GM20431 (cell line): ENCODE results near the gene MYBL2.

ENCODE experiments used
- in situ Hi-C: fragments of 300-500 bp; cut with MseI, MboI; formaldehyde crosslinking; loops from one replicate; pipeline ENCODE4 v1.15.0; 2020; ENCODE audit warnings: low sequenced_read_pairs; ENCODE audit not compliant: unreplicated experiment

The MYBL2 gene

GRCh38 chr20:43720007-43720406, 53.1 kb downstream of the MYBL2 start:
- in situ Hi-C loops: no loop called here

- in situ Hi-C loops: no loop called here
These were observed 54.1 kb downstream of the MYBL2 start for GRCh38 chr20:43721097-43721428.

- in situ Hi-C loops: no loop called here
These were observed 54.7 kb downstream of the MYBL2 start for GRCh38 chr20:43721429-43722152.

- in situ Hi-C loops: no loop called here
These were observed 55.2 kb downstream of the MYBL2 start for GRCh38 chr20:43722153-43722505.

- in situ Hi-C loops: no loop called here
These were observed 56.3 kb downstream of the MYBL2 start for GRCh38 chr20:43723186-43723585.

DNA sequence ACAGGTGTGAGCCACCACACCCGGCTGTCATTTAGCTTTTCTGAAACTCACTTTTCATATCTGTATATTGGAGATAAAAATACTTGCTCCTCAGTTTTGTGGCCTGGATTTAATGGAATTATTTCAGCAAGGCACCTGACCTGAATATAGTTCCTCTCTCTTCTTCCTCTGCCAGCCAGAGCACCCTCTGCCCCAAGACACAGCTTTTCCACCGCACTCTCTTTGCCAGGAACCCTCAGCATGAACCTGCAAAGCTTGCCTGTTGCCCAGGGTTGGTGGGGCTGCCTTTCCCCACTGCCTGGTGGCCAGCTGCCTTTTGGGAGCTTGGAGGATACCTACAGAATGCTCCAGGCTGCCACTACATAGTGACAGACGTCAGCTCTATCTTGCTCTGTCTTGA, 56.8 kb downstream of the MYBL2 start:
- in situ Hi-C loops: no loop called here

DNA sequence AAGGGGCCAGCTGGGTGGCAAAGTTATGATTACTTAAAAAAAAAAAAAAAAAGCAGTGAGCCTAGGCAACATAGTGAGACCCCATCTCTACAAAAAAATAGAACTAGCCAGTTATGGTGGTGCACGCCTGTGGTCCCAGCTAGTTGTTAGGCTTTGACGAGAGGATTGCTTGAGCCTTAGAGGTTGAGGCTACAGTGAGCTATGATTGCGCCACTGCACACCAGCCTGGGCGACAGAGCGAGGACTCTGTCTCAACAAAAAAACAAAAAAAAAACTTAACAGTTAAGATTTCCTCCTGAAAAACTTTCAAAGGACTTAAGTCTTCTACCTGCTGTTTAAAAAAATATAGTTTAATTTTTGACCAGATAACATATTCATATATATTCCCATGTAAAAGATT, 57.5 kb downstream of the MYBL2 start:
- in situ Hi-C loops: no loop called here

DNA sequence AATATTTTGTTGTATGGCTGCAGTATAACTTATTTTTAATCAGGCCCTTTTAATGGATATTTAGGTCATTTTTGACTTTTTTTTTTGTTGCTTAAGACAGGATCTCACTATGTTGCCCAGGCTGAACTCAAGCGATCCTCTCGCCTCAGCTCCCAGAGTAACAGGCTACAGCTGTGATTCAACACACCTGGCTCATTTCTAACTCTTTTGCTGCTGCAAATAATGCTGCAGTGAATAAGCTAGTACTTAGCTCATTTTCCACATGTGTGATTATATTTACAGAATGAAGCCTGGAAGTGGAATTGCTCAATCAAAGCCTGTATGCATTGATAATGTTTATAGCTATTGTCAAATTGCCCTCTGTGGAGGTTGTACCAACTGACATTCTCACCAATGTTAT, 58.8 kb downstream of the MYBL2 start:
- in situ Hi-C loops: no loop called here

GRCh38 chr20:43726333-43726732, 59.4 kb downstream of the MYBL2 start:
- in situ Hi-C loops: no loop called here

DNA sequence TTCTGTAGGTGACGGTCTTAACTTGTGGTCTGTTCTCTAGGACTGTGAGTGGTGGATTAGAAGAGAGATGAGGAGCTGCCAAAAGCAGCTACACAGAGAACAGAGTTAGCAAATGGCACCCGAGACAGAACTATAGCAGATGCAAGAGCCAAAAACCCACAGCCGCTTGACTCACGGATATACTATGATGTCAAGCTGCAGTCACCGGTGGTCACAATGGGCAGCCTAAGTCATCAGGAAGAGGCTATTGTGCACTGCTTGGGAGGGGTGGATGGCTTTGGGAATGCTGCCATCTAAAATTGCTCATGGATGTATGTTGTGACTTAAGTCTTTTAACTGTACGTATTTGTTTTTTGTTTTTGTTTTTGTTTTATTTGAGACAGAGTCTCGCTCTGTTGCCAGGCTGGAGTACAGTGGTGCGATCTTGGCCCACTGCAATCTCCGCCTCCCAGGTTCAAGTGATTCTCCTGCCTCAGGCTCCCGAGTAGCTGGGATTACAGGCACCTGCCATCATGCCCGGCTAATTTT, 60.0 kb downstream of the MYBL2 start, which contains the start of gene GTSF1L:
Gene GTSF1L, minus strand, starts transcription at position 192 of the 528 bp plus-strand sequence. CDS start 308 bp downstream, outside the sequence.
- in situ Hi-C loops: no loop called here

- in situ Hi-C loops: no loop called here
These were observed 61.2 kb downstream of the MYBL2 start for GRCh38 chr20:43727980-43728590.

GRCh38 chr20:43728686-43729255, 61.9 kb downstream of the MYBL2 start:
- in situ Hi-C loops: no loop called here

DNA sequence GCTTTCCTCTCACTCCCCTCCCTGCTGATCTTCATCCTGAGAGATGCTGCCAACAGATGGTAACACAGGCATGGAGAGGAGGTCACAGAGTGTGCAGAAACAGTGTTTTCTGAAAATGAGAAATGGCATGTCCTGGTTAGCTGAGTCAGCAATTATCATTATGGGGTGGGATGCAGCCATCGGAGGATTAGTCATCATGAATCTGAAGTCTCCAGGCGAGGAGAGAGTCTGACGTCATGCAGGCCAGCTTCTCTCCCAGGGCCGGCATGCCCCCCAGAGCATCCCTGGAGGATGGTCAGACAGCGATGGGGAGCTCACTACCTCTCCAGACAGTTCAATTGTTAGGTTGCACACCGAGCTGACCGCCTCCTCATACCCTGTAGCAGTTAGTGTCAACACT, 64.6 kb downstream of the MYBL2 start:
- in situ Hi-C loops: no loop called here

- in situ Hi-C loops: no loop called here
These were observed 65.0 kb downstream of the MYBL2 start for GRCh38 chr20:43731927-43732326.

DNA sequence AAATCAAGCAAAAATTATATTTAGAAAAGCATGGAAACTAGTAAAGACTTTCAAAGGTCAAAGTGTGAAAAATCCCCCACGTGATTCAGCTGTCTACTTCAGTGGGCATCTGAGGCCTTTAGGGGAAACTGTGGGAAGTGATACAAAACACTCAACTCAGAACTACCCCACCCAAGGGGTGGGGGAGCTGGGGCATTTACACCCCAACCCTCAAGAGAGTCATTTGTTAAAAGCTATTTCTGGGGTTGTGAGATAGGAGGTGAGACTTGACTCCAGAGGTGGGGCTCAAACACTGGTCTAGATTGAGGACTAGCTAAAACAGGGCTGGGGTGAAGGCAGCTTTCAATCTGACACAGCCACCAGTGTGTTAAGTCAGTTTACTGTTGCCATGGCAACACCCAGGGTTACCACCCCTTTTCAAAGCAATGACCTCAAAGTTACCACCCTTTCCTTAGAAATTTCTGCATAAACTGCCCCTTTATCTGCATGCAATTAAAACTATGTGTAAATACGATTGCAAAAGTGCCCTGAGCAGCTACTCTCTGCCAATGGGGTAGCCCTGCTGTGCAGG, 69.8 kb downstream of the MYBL2 start:
- in situ Hi-C loops: no loop called here

- in situ Hi-C loops: no loop called here
These were observed 71.0 kb downstream of the MYBL2 start for GRCh38 chr20:43737925-43738324.

GRCh38 chr20:43739148-43739749, 72.3 kb downstream of the MYBL2 start:
- in situ Hi-C loops: no loop called here

GRCh38 chr20:43740642-43741041, 73.7 kb downstream of the MYBL2 start:
- in situ Hi-C loops: loop anchor here (10.0 kb wide), 1 partner anchor 344 kb away; no protein-coding TSS in a partner anchor

GRCh38 chr20:43744151-43744611, 77.3 kb downstream of the MYBL2 start:
- in situ Hi-C loops: loop anchor here (10.0 kb wide), 1 partner anchor 341 kb away; no protein-coding TSS in a partner anchor

- in situ Hi-C loops: loop anchor here (10.0 kb wide), 1 partner anchor 340 kb away; no protein-coding TSS in a partner anchor
These were observed 78.2 kb downstream of the MYBL2 start for GRCh38 chr20:43744966-43745730.
